ENCODE results near the gene ERICH6B. TPM values are rescaled to one million over a fixed set of nuclear protein-coding genes. Genes with fewer than 3 reads are reported as not detected.

The ERICH6B gene
- total and polyA plus RNA-seq, 10 of the 15 experiments (the other 5 are each of a cell fraction or from before 2014, with no cell fraction given) = 0.27 to 0.75 (median 0.33) TPM; not detected in 7

DNA sequence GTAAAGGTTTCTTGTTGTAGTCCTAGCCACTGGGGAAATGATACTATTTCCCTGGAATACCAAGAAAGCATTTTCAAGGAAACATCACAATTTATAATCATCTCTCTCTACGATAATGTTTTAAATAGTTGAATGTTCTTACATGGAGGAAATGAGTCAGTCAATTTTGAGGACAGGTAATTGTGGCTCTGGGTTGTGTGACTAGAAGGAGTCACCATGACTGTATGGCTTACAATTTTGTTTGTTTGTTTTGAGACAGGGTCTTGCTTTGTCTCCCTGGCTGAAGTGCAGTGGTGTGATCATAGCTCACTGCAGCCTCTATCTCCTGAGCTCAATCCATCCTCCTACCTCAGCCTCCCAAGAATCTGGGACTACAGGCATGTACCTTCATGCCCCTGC lies 103.4 kb downstream of the ERICH6B start:
- in situ Hi-C loops (cut with MboI) (no loop called here), intact Hi-C loops (cut with micrococcal nuclease; ENCODE audit: unreplicated experiment) (loop anchor here (5.0 kb wide), 1 partner anchor 810 kb away; no protein-coding TSS in a partner anchor)
- DNase-seq (ENCODE audit: low read depth, low spot score) (no peak), ATAC-seq (no peak), FAIRE-seq (no peak)
- Histone ChIP-seq H3K79me2 (ENCODE audit: control insufficient read depth, insufficient read depth, low read length) (no peaks in the 10 kb centered on the region), H3K27ac (ENCODE audit: control insufficient read depth, insufficient read depth) (no peak overlapping the region), H3K27me3 (replicated peaks in 1 of 2; ENCODE audit: control insufficient read depth in 2 of 2, insufficient read depth in 2 of 2, low read length in 1 of 2) (no peaks in the 10 kb centered on the region), H3K4me3 (no peak overlapping the region), H2AFZ (ENCODE audit: control insufficient read depth, low read depth, low read length) (no peak overlapping the region), H3K9ac (ENCODE audit: control insufficient read depth, insufficient read depth, low read length) (no peak overlapping the region), H4K20me1 (ENCODE audit: control insufficient read depth, insufficient read depth) (no peaks in the 10 kb centered on the region), H3K9me3 (replicated peaks; ENCODE audit: control insufficient read depth, insufficient read depth, low read length) (no peaks in the 10 kb centered on the region), H3K36me3 (ENCODE audit: control insufficient read depth in 2 of 2, insufficient read depth in 2 of 2, low read length in 1 of 2) (peaks cover 6 to 31% of the 10 kb centered on the region in 2 experiments), H3K4me1 (ENCODE audit: control insufficient read depth, insufficient read depth, low read length) (no peaks in the 10 kb centered on the region), H3K4me2 (ENCODE audit: control insufficient read depth, insufficient read depth) (no peak overlapping the region)
- RAD21 ChIA-PET (ENCODE audit: unreplicated experiment) = interaction anchor here (0.9 kb wide), 1 partner anchor 184 kb away, joined by 3 read pairs; no protein-coding TSS in a partner anchor
- SMC1A ChIA-PET (ENCODE audit: uncharacterized antibody, unreplicated experiment) = interaction anchor here (0.6 kb wide), 1 partner anchor 190 kb away, joined by 3 read pairs; the partner anchor contains the start of gene CBY2
- no TSS peak for BruUV-seq (replicated peaks)
- POLR2A ChIA-PET = no interaction called here
- CTCF ChIA-PET = interaction anchor here (0.6 to 2.7 kb wide), 7 partner anchors 10 to 217 kb away, joined by 3 to 12 read pairs (median 4); no protein-coding TSS in a partner anchor
- 100% methylated on average over 1 of the region's 1 CpG for WGBS (ENCODE audit: insufficient coverage, insufficient replicate concordance, low lambda C conversion rate, missing lambda C conversion rate)
- TF ChIP-seq ZBTB33 (IDR thresholded peaks at IDR 0.05) (no peak), SMAD1 (IDR thresholded peaks at IDR 0.05; ENCODE audit: low read depth, partially characterized antibody) (no peak), SUPT20H (IDR thresholded peaks at IDR 0.05; ENCODE audit: borderline replicate concordance, control insufficient read depth, low read depth, low read length) (no peak), ZNF384 (IDR thresholded peaks at IDR 0.05; ENCODE audit: borderline replicate concordance, low read depth, low read length) (no peak), HDGF (IDR thresholded peaks at IDR 0.05) (no peak), KDM1A (IDR thresholded peaks at IDR 0.05; ENCODE audit: borderline replicate concordance) (no peak), MYB (IDR thresholded peaks at IDR 0.05; ENCODE audit: borderline replicate concordance, low read depth, low read length) (no peak), E4F1 (IDR thresholded peaks at IDR 0.05; ENCODE audit: borderline replicate concordance, partially characterized antibody) (no peak), SIN3A (IDR thresholded peaks at IDR 0.05; ENCODE audit: low read depth, low read length) (no peak), MTA2 (IDR thresholded peaks at IDR 0.05; ENCODE audit: low read depth) (no peak), MYC (IDR thresholded peaks at IDR 0.05; ENCODE audit: insufficient read depth, insufficient read length, insufficient replicate concordance, low read length, severe bottlenecking) (no peak), MAX (IDR thresholded peaks at IDR 0.05; ENCODE audit: low read depth, low read length) (no peak), GATAD2B (conservative IDR thresholded peaks at IDR 0.05; ENCODE audit: low read depth) (no peak), ZZZ3 (IDR thresholded peaks at IDR 0.05; ENCODE audit: control insufficient read depth, insufficient read length, low read depth) (no peak), BCLAF1 (IDR thresholded peaks at IDR 0.05) (no peak), JUND (IDR thresholded peaks at IDR 0.05; ENCODE audit: low read depth, low read length) (no peak)
